K562 (cell line): ENCODE results near the gene GUK1. TPM values are rescaled to one million over a fixed set of nuclear protein-coding genes. Genes with fewer than 3 reads are reported as not detected.
A peak's percentile ranks its signal among the peaks of the same experiment; 100 is the strongest.

ENCODE experiments used
- CHD2 ChIP-seq: IDR thresholded peaks from 2 replicates; pipeline ENCODE4 v1.6.1; 2011; ENCODE audit warnings: low read depth, low read length
- CREB1 ChIP-seq, 2 experiments: sonication (generic) in 1 of 2; formaldehyde crosslinking in 1 of 2; IDR thresholded peaks; 2 replicates each; pipeline versions ENCODE4 v1.6.1 to v1.8.0; 2012 to 2022; ENCODE audit warnings: inconsistent platforms in 1 of 2, mild to moderate bottlenecking in 1 of 2, missing genetic modification reagents in 1 of 2, moderate library complexity in 1 of 2
- ELF4 ChIP-seq: fragments of 450-650 bp; formaldehyde crosslinking; IDR thresholded peaks from 2 replicates; pipeline ENCODE4 v1.4.0; 2022; ENCODE audit warnings: missing genetic modification characterization
- EZH2 ChIP-seq: IDR thresholded peaks from 2 replicates; pipeline ENCODE4 v1.6.1; 2012; ENCODE audit warnings: low read depth, mild to moderate bottlenecking, inconsistent platforms, low read length, borderline replicate concordance
- FOXA1 ChIP-seq: fragments of 450-650 bp; IDR thresholded peaks from 2 replicates; pipeline ENCODE4 v1.6.1; 2016; ENCODE audit warnings: mild to moderate bottlenecking, borderline replicate concordance
- HDAC1 ChIP-seq, 2 experiments: fragments of 450-650 bp; IDR thresholded peaks; 2 replicates each; pipeline ENCODE4 v1.6.1; 2016 to 2017; ENCODE audit warnings: inconsistent platforms in 1 of 2, mild to moderate bottlenecking in 1 of 2, moderate library complexity in 1 of 2
- KDM1A ChIP-seq, 2 experiments: fragments of 450-650 bp; IDR thresholded peaks; 2 replicates each; pipeline ENCODE4 v1.6.1; 2016; ENCODE audit warnings: mild to moderate bottlenecking in 2 of 2
- KHSRP ChIP-seq: fragments of 450-650 bp; IDR thresholded peaks from 2 replicates; pipeline ENCODE4 v1.6.1; 2017
- MXI1 ChIP-seq: IDR thresholded peaks from 2 replicates; pipeline ENCODE4 v1.6.1; 2011; ENCODE audit warnings: low read depth, mild to moderate bottlenecking, improper control_type of control experiment, low read length
- NCOA1 ChIP-seq: fragments of 450-650 bp; IDR thresholded peaks from 2 replicates; pipeline ENCODE4 v1.6.1; 2016; ENCODE audit warnings: low read depth
- NONO ChIP-seq, 2 experiments: fragments of 200-400 bp in 1 of 2; fragments of 450-650 bp in 1 of 2; formaldehyde crosslinking in 1 of 2; IDR thresholded peaks; 2 replicates each; pipeline ENCODE4 v1.6.1; 2017; ENCODE audit warnings: low read depth in 2 of 2, mild to moderate bottlenecking in 2 of 2, moderate library complexity in 2 of 2, low read length in 1 of 2
- POLR2AphosphoS5 ChIP-seq: IDR thresholded peaks from 2 replicates; pipeline ENCODE4 v1.6.1; 2011; ENCODE audit warnings: mild to moderate bottlenecking, low read depth, low read length, moderate library complexity; ENCODE audit not compliant: control insufficient read depth, insufficient read depth
- RCOR1 ChIP-seq, 2 experiments: IDR thresholded peaks; 2 replicates each; pipeline ENCODE4 v1.6.1; 2012; ENCODE audit warnings: low read depth in 2 of 2, low read length in 2 of 2, borderline replicate concordance in 1 of 2, improper control_type of control experiment in 1 of 2
- SMARCA4 ChIP-seq: fragments of 450-650 bp; IDR thresholded peaks from 2 replicates; pipeline ENCODE4 v1.6.1; 2016
- STAT5A ChIP-seq: IDR thresholded peaks from 2 replicates; pipeline ENCODE4 v1.6.1; 2012; ENCODE audit warnings: low read length, inconsistent platforms, borderline replicate concordance
- STAT6 ChIP-seq: sonication (generic); formaldehyde crosslinking; IDR thresholded peaks from 2 replicates; pipeline ENCODE4 v1.8.1; 2023; ENCODE audit warnings: mild to moderate bottlenecking, missing genetic modification reagents
- ZBTB2 ChIP-seq: fragments of 450-650 bp; IDR thresholded peaks from 2 replicates; pipeline ENCODE4 v1.6.1; 2016; ENCODE audit warnings: antibody characterized with exemption
- ZC3H11A ChIP-seq: IDR thresholded peaks from 2 replicates; pipeline ENCODE4 v1.6.1; 2012; ENCODE audit warnings: low read depth, low read length, improper control_type of control experiment
- ZKSCAN1 ChIP-seq: fragments of 150-350 bp; IDR thresholded peaks from 2 replicates; pipeline ENCODE4 v1.6.1; 2016; ENCODE audit warnings: low read depth, low read length
- ZNF316 ChIP-seq: fragments of 450-650 bp; IDR thresholded peaks from 2 replicates; pipeline ENCODE4 v1.6.1; 2016
- polyA plus RNA-seq, 8 experiments: library from polyadenylated mRNA; depleted of rRNA in 4 of 8; stranded (reverse) in 5 of 8; unstranded in 3 of 8; fragments of >200 nt; fragmentation: Nextera tagmentation in 2 of 8; fragmentation: Illumina TruSeq in 1 of 8; extraction: Ambion mirVana in 2 of 8; extraction: Trizol in 1 of 8; gene quantifications; 2 replicates each; pipeline versions ENCODE4 v1.2.1 to v1.2.3, GENCODE V29; 2011 to 2014; ENCODE audit warnings: inconsistent platforms in 1 of 8, missing spikeins in 1 of 8
- total RNA-seq, 7 experiments: library from RNA; depleted of rRNA in 6 of 7; stranded (reverse); fragments of >200 nt in 6 of 7; fragmentation: Illumina TruSeq in 2 of 7; extraction: Trizol in 2 of 7; gene quantifications; 2 replicates each; pipeline versions ENCODE4 v1.2.1 to v1.2.3, GENCODE V29; 2011 to 2021; ENCODE audit warnings: low replicate concordance in 1 of 7
- TF ChIP-seq, protein P1 (sequence below): fragments of 200-800 bp; sonication (Bioruptor generic); IDR thresholded peaks from 2 replicates; pipeline ENCODE4 v1.6.1; 2017; ENCODE audit warnings: missing genetic modification characterization, missing compliant biosample characterization

The GUK1 gene
- total and polyA plus RNA-seq, 9 of the 15 experiments (the other 6 are each of a cell fraction or from before 2014, with no cell fraction given), result 7.0 to 331 (median 132) TPM

- TF ChIP-seq STAT6 (CRISPR knock-in tag) (peak; percentile 24; the same call in 1 of the 2 replicates), ZBTB2 (peak; percentile 75), RCOR1 (IDR thresholded peaks at IDR 0.05; ENCODE audit: borderline replicate concordance in 1 of 2, low read depth in 2 of 2, low read length in 2 of 2) (peak; percentile 47 to 84; a peak in 3 of 4 replicates), NONO (IDR thresholded peaks at IDR 0.05; ENCODE audit: low read depth in 2 of 2, low read length in 1 of 2) (peak in 1 of 2 experiments; percentile 46; a peak in 1 of 4 replicates), HDAC1 (IDR thresholded peaks at IDR 0.05) (peak in 1 of 2 experiments; percentile 70; a peak in 2 of 4 replicates), MXI1 (no peak), EZH2 (no peak), ELF4 (no peak), FOXA1 (no peak), STAT5A (peak; percentile 86), ZKSCAN1 (peak; percentile 42; the same call in 1 of the 2 replicates), CHD2 (no peak), NCOA1 (peak; percentile 78; the same call in 1 of the 2 replicates), KDM1A (IDR thresholded peaks at IDR 0.05) (peak in 1 of 2 experiments; percentile 51; a peak in 1 of 4 replicates), ZNF316 (peak; percentile 59; the same call in 1 of the 2 replicates), CREB1 (IDR thresholded peaks at IDR 0.05) (peak; percentile 67; the same call in 1 of the 2 replicates), CREB1 (CRISPR knock-in tag; IDR thresholded peaks at IDR 0.05) (no peak; the same call in 1 of the 2 replicates), POLR2AphosphoS5 (peak; percentile 96), KHSRP (peak; percentile 27; the same call in 1 of the 2 replicates), SMARCA4 (peak; percentile 90), ZC3H11A (no peak)
- TF ChIP-seq, protein P1, sequence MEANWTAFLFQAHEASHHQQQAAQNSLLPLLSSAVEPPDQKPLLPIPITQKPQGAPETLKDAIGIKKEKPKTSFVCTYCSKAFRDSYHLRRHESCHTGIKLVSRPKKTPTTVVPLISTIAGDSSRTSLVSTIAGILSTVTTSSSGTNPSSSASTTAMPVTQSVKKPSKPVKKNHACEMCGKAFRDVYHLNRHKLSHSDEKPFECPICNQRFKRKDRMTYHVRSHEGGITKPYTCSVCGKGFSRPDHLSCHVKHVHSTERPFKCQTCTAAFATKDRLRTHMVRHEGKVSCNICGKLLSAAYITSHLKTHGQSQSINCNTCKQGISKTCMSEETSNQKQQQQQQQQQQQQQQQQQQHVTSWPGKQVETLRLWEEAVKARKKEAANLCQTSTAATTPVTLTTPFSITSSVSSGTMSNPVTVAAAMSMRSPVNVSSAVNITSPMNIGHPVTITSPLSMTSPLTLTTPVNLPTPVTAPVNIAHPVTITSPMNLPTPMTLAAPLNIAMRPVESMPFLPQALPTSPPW (CRISPR knock-in tag), result peak; percentile 72; the same call in 1 of the 2 replicates
These were observed 38.9 kb downstream of the GUK1 start (continued) for GRCh38 chr1:228178737-228179684.
